Measurements from ENCODE around the gene PTPRM. TPM values are rescaled to one million over a fixed set of nuclear protein-coding genes. Genes with fewer than 3 reads are reported as not detected.

PTPRM gene
- 112 TPM for total RNA-seq
- polyA plus RNA-seq = 60.9 TPM

- WGBS = under 1% methylated on average over 139 of the region's 139 CpGs
- DNase-seq (ENCODE audit: extremely low spot score) = no peak
- Histone ChIP-seq H3K36me3 (ENCODE audit: insufficient read depth) (no peaks in the 10 kb centered on the region), H3K27ac (ENCODE audit: low read depth) (peak within 1 kb of the TSS; percentile 91), H3K4me1 (ENCODE audit: insufficient read depth) (no peaks in the 10 kb centered on the region), H3K4me3 (ENCODE audit: low read depth, low read length) (peak within 1 kb of the TSS; percentile 91)
Observed at GRCh38 chr18:7566567-7567473, at the start of gene PTPRM. PTPRM (plus strand) TSS chr18:7567316; CDS start chr18:7567819, 503 bp downstream.

- 68% methylated on average over 4 of the region's 4 CpGs for WGBS
- H3K36me3 ChIP-seq (ENCODE audit: insufficient read depth) = no peaks in the 10 kb centered on the region
- H3K27ac ChIP-seq (ENCODE audit: low read depth) = no peak overlapping the region
- DNase-seq (ENCODE audit: extremely low spot score) = no peak
- no peak overlapping the region for H3K4me3 ChIP-seq (ENCODE audit: low read depth, low read length)
- no peaks in the 10 kb centered on the region for H3K4me1 ChIP-seq (ENCODE audit: insufficient read depth)
Observed at GRCh38 chr18:7517852-7518251, 49.3 kb upstream of the PTPRM start.

- Histone ChIP-seq H3K27ac (ENCODE audit: low read depth) (no peak overlapping the region), H3K4me3 (ENCODE audit: low read depth, low read length) (no peak overlapping the region), H3K36me3 (ENCODE audit: insufficient read depth) (no peaks in the 10 kb centered on the region), H3K4me1 (ENCODE audit: insufficient read depth) (no peaks in the 10 kb centered on the region)
- DNase-seq (ENCODE audit: extremely low spot score) = no peak
- WGBS = 75% methylated on average over 6 of the region's 6 CpGs
Observed at GRCh38 chr18:7520200-7520785, 46.8 kb upstream of the PTPRM start.

DNA sequence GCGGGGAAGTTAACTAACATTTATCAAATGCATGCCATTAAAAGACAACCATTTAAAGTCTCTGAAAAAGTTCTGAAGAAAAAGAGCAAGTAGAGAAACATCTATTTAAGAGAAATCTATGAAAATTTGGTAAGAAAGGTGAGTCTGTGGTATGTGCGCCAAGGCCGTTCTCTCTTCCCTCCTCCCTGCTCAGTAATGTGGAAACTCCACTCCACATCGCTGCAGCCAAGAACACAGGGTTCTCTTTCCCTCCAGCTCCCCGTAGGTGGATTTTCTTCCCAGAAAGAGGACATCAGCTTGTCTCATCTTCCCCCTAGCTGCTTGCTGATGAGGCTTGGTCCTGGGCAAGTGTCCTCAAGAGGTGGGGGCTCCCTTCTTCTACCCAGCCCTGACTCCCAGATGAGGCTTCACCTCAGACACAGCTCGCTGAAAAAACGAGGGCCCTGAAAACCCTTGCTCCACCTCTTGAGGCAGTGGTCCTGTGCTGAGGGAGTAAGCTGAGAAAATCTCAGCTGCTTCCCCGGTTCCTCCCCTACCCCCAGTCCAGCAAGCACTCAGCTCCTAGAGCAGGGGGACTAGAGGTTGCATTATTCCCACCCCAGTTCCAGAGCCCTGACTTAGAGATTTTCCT lies 45.8 kb upstream of the PTPRM start:
- Histone ChIP-seq H3K27ac (ENCODE audit: low read depth) (no peak overlapping the region), H3K4me3 (ENCODE audit: low read depth, low read length) (no peak overlapping the region), H3K36me3 (ENCODE audit: insufficient read depth) (no peaks in the 10 kb centered on the region), H3K4me1 (ENCODE audit: insufficient read depth) (no peaks in the 10 kb centered on the region)
- 85% methylated on average over 8 of the region's 8 CpGs for WGBS
- DNase-seq (ENCODE audit: extremely low spot score) = no peak

DNA sequence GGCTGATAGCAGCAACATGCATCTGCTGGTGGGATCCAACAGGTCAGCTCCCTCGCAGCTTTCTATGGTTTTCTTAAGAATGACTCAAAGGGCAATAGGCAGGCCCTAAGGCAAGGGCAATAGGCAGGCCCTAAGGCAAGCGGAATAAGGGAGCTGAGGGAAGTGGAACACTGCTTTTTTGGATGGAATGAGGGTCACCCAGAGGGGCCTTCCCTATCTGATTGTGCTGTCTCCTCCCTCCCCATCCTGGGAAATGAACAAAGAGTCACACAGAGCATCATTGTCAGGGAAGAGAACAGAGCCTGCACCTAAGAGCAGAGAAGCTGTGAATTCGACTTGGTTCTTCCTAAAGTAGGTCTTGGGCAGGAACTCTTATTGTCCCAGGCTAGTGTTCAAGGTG lies 43.3 kb upstream of the PTPRM start:
- H3K4me3 ChIP-seq (ENCODE audit: low read depth, low read length) = no peak overlapping the region
- no peak for DNase-seq (ENCODE audit: extremely low spot score)
- no peak overlapping the region for H3K27ac ChIP-seq (ENCODE audit: low read depth)
- H3K4me1 ChIP-seq (ENCODE audit: insufficient read depth) = no peaks in the 10 kb centered on the region
- 95% methylated on average over 3 of the region's 3 CpGs for WGBS
- H3K36me3 ChIP-seq (ENCODE audit: insufficient read depth) = no peaks in the 10 kb centered on the region

DNA sequence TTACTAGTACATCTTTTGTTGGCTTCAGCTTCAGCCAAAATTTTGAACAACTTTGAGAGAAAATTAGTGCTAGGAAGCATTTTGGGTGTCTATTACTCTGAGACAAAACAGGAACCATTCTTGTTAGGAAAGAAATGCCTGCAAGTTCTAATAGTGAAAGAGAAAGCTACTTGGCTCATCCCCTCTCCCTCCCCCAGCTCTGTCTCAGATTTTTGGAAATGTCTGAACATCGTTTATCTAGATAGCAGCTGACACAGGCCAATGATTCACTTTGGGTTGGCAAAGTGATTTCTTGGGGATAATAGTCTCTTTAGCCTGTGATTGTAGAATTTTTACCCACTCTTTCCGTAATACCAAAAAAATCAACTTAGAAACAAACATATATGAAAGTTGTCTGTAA lies 42.3 kb upstream of the PTPRM start:
- Histone ChIP-seq H3K27ac (ENCODE audit: low read depth) (no peak overlapping the region), H3K4me3 (ENCODE audit: low read depth, low read length) (no peak overlapping the region), H3K36me3 (ENCODE audit: insufficient read depth) (no peaks in the 10 kb centered on the region), H3K4me1 (ENCODE audit: insufficient read depth) (no peaks in the 10 kb centered on the region)
- no peak for DNase-seq (ENCODE audit: extremely low spot score)
- 51% methylated on average over 2 of the region's 2 CpGs for WGBS

DNA sequence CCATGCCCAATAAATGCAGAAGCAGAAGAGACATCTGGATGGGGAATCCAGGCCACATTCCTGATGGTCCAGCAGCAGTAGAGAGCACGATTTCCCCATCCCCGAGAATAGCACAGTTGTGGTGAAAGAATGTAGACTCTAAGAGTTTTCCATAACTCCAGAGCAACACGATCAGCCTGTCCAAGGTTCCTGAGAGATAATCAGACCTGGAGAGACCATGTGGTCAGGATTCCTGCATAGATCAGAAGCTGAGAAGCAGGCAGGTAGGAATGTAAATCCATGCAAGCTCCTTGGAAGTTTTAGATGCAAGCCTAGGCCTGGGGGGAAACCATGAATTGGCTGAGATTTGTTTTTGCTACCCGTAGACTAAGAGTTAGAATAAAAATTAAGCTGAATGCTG lies 34.2 kb upstream of the PTPRM start:
- H3K36me3 ChIP-seq (ENCODE audit: insufficient read depth) = no peaks in the 10 kb centered on the region
- no peak for DNase-seq (ENCODE audit: extremely low spot score)
- 72% methylated on average over 4 of the region's 4 CpGs for WGBS
- H3K4me3 ChIP-seq (ENCODE audit: low read depth, low read length) = no peak overlapping the region
- H3K4me1 ChIP-seq (ENCODE audit: insufficient read depth) = no peaks in the 10 kb centered on the region
- no peak overlapping the region for H3K27ac ChIP-seq (ENCODE audit: low read depth)

DNA sequence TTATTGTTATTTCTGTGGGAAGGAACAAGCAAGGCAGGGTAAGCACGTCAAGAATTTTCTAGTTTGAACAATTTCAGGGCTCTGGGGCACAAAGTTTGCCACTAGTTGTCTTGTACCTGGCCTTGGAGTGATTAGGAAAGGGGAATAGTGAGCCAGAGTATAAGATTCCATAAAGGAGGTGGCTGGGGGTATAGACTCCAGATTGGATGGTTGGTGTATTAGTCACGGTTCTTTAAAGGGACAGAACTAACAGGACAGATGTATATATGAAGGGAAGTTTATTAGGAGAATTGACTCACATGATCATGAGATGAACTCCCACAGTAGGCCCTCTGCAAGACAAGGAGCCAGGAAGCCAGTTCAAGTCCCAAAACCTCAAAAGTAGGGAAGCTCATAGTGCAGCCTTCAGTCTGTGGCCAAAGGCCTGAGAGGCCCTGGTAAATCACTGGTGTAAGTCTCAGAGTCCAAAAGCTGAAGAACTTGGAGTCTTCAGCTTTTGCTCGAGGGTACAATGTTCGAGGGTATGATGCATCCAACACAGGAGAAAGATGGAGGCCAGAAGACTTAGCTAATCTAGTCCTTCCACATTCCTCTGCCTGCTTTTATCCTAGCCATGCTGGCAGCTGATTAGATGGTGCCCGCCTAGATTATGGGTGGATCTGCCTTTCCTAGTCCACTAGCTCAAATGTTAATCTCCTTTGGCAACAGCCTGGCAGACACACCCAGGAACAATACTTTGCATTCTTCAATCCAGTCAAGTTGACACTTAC lies 31.5 kb upstream of the PTPRM start:
- no peak overlapping the region for H3K27ac ChIP-seq (ENCODE audit: low read depth)
- H3K4me1 ChIP-seq (ENCODE audit: insufficient read depth) = no peaks in the 10 kb centered on the region
- no peaks in the 10 kb centered on the region for H3K36me3 ChIP-seq (ENCODE audit: insufficient read depth)
- WGBS = 92% methylated on average over 5 of the region's 5 CpGs
- H3K4me3 ChIP-seq (ENCODE audit: low read depth, low read length) = no peak overlapping the region
- no peak for DNase-seq (ENCODE audit: extremely low spot score)

DNA sequence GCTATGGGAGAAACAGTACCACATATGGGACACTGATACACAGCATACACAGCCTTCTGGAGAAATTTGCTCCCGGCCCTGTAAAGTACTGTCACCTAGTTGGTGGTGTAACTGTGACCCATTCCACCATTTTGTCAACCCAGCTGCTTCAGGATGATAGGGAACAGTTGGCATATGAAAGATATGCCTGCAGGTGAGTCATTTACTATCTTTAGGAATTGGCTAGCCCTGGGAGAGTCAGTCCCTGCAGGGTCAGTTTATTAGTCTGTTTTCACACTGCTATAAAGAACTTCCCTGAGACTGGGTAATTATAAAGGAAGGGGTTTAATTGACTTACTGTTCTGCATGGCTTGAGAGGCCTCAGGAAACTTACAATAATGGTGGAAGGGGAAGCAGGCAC lies 30.0 kb upstream of the PTPRM start:
- no peak for DNase-seq (ENCODE audit: extremely low spot score)
- H3K36me3 ChIP-seq (ENCODE audit: insufficient read depth) = no peaks in the 10 kb centered on the region
- no peak overlapping the region for H3K27ac ChIP-seq (ENCODE audit: low read depth)
- no peaks in the 10 kb centered on the region for H3K4me1 ChIP-seq (ENCODE audit: insufficient read depth)
- no peak overlapping the region for H3K4me3 ChIP-seq (ENCODE audit: low read depth, low read length)
- 95% methylated on average over 1 of the region's 1 CpG for WGBS

DNA sequence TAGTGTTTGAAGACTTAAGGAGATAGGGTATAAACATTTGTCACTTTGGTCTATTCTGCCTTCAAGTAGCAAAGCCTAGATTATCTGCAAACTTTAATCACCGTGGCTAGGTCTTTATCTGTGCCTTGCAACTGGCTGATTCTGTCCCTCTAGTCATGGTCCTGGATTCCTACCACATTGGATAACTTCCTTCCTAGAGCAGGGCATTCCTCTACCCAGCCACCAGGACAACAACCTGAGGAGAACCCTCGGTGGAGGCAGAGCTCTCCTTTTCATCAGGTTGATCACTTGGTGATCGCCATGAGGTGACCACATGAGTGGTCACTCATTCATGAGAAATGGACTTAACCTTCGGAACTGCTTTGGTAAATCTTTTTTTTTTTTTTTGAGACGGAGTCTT lies 25.3 kb upstream of the PTPRM start:
- no peak overlapping the region for H3K4me3 ChIP-seq (ENCODE audit: low read depth, low read length)
- H3K4me1 ChIP-seq (ENCODE audit: insufficient read depth) = no peaks in the 10 kb centered on the region
- WGBS = 89% methylated on average over 5 of the region's 5 CpGs
- H3K36me3 ChIP-seq (ENCODE audit: insufficient read depth) = no peaks in the 10 kb centered on the region
- DNase-seq (ENCODE audit: extremely low spot score) = no peak
- no peak overlapping the region for H3K27ac ChIP-seq (ENCODE audit: low read depth)

DNA sequence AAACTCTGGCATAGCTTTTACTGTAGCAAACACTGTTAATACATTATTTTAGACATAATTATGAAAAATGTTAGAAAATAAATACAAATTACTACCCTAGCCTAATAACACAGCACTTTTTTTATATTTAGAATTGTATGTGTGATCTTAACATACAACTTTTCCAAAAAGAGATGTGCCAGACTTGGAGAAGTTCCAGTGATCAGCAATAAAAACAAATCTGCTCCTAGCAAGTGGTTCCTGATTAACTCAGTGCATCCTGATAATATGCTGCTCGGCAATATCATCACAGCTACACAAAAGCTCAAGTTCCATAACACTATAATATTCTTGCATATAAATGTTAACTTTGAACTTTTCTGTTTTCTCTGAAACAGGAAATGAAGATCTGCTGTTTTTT lies 22.4 kb upstream of the PTPRM start:
- Histone ChIP-seq H3K27ac (ENCODE audit: low read depth) (no peak overlapping the region), H3K4me1 (ENCODE audit: insufficient read depth) (no peaks in the 10 kb centered on the region), H3K36me3 (ENCODE audit: insufficient read depth) (no peaks in the 10 kb centered on the region), H3K4me3 (ENCODE audit: low read depth, low read length) (no peak overlapping the region)
- DNase-seq (ENCODE audit: extremely low spot score) = no peak
- 91% methylated on average over 1 of the region's 1 CpG for WGBS

GRCh38 chr18:7545734-7546133 lies 21.4 kb upstream of the PTPRM start:
- Histone ChIP-seq H3K36me3 (ENCODE audit: insufficient read depth) (no peaks in the 10 kb centered on the region), H3K4me1 (ENCODE audit: insufficient read depth) (no peaks in the 10 kb centered on the region), H3K4me3 (ENCODE audit: low read depth, low read length) (no peak overlapping the region), H3K27ac (ENCODE audit: low read depth) (no peak overlapping the region)
- WGBS = 48% methylated on average over 5 of the region's 5 CpGs
- DNase-seq (ENCODE audit: extremely low spot score) = no peak

- WGBS = 89% methylated on average over 11 of the region's 11 CpGs
- Histone ChIP-seq H3K4me3 (ENCODE audit: low read depth, low read length) (no peak overlapping the region), H3K27ac (ENCODE audit: low read depth) (no peak overlapping the region), H3K4me1 (ENCODE audit: insufficient read depth) (no peaks in the 10 kb centered on the region), H3K36me3 (ENCODE audit: insufficient read depth) (no peaks in the 10 kb centered on the region)
- no peak for DNase-seq (ENCODE audit: extremely low spot score)
Observed at GRCh38 chr18:7548221-7548620, 18.9 kb upstream of the PTPRM start.

Data from urinary bladder (tissue), 4 donors.